Lower lobe of right lung (tissue), 2 donors: Measurements from ENCODE around the gene TNFSF11. TPM values are rescaled to one million over a fixed set of nuclear protein-coding genes. Genes with fewer than 3 reads are reported as not detected.

Experiments
- ATAC-seq, 2 donors: fragments of 200-7000 bp; cut with Tn5 transposase; one replicate each; pipeline ENCODE4 v1.9.1; 2020 to 2022; ENCODE audit warnings: mild to moderate bottlenecking in 2 of 2, moderate library complexity in 2 of 2
- DNase-seq: peaks from one replicate; pipeline ENCODE4 v3.0.0-alpha.2; 2020
- H3K27ac ChIP-seq: fragments of 200-600 bp; one replicate; pipeline ENCODE4 v1.8.0; 2022
- H3K27me3 ChIP-seq: fragments of 200-600 bp; one replicate; pipeline ENCODE4 v1.8.0; 2022; ENCODE audit warnings: low read depth
- H3K36me3 ChIP-seq: fragments of 200-600 bp; one replicate; pipeline ENCODE4 v1.8.0; 2022; ENCODE audit warnings: mild to moderate bottlenecking
- H3K4me1 ChIP-seq: fragments of 200-600 bp; one replicate; pipeline ENCODE4 v1.8.0; 2022
- H3K4me3 ChIP-seq: fragments of 200-600 bp; one replicate; pipeline ENCODE4 v1.8.0; 2022; ENCODE audit warnings: mild to moderate bottlenecking
- H3K9me3 ChIP-seq: fragments of 200-600 bp; one replicate; pipeline ENCODE4 v1.8.0; 2022
- intact Hi-C: fragments of 100-400 bp; cut with DNase I; formaldehyde crosslinking; loops from one replicate; pipeline ENCODE4 v1.11.0; 2022
- long read RNA-seq: library from polyadenylated mRNA; unstranded; transcript quantifications from one replicate; pipeline ENCODE4 v2.0.0, GENCODE V29; 2021
- total RNA-seq: library from RNA; stranded (reverse); fragmentation: NEBNext Ultra II Directional; extraction: Animal tissue kit (Norgen Biotek cat#: 25700); gene quantifications from one replicate; pipeline ENCODE4 v1.2.1, GENCODE V29; 2021
- TF ChIP-seq, protein P1 (sequence below): fragments of 200-600 bp; IDR thresholded peaks from one replicate; pipeline ENCODE4 v1.8.0; 2022; ENCODE audit warnings: antibody characterized with exemption, mild to moderate bottlenecking
- donor health status: DM: no; HTN: yes; CAD: no; lungs with severe emphysema.

The TNFSF11 gene, protein sequence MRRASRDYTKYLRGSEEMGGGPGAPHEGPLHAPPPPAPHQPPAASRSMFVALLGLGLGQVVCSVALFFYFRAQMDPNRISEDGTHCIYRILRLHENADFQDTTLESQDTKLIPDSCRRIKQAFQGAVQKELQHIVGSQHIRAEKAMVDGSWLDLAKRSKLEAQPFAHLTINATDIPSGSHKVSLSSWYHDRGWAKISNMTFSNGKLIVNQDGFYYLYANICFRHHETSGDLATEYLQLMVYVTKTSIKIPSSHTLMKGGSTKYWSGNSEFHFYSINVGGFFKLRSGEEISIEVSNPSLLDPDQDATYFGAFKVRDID
- not detected for total RNA-seq
- long read RNA-seq: 0 reads

DNA sequence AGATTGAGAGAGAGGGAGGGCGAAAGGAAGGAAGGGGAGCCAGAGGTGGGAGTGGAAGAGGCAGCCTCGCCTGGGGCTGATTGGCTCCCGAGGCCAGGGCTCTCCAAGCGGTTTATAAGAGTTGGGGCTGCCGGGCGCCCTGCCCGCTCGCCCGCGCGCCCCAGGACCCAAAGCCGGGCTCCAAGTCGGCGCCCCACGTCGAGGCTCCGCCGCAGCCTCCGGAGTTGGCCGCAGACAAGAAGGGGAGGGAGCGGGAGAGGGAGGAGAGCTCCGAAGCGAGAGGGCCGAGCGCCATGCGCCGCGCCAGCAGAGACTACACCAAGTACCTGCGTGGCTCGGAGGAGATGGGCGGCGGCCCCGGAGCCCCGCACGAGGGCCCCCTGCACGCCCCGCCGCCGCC is at the start of gene TNFSF11:
Gene TNFSF11, plus strand, starts transcription at position 142 of the 400 bp plus-strand sequence. Its CDS starts 152 bp downstream, at position 294.
- intact Hi-C loops: no loop called here
- Histone ChIP-seq H3K4me1 (peaks cover 16% of the 10 kb centered on the region), H3K9me3 (no peaks in the 10 kb centered on the region), H3K27ac (no peak within 1 kb of the TSS), H3K27me3 (peaks cover 53% of the 10 kb centered on the region), H3K36me3 (no peaks in the 10 kb centered on the region), H3K4me3 (peak within 1 kb of the TSS; percentile 47)
- ATAC-seq: peak; percentile 41 to 50
- no peak for DNase-seq
- TF ChIP-seq, protein P1, sequence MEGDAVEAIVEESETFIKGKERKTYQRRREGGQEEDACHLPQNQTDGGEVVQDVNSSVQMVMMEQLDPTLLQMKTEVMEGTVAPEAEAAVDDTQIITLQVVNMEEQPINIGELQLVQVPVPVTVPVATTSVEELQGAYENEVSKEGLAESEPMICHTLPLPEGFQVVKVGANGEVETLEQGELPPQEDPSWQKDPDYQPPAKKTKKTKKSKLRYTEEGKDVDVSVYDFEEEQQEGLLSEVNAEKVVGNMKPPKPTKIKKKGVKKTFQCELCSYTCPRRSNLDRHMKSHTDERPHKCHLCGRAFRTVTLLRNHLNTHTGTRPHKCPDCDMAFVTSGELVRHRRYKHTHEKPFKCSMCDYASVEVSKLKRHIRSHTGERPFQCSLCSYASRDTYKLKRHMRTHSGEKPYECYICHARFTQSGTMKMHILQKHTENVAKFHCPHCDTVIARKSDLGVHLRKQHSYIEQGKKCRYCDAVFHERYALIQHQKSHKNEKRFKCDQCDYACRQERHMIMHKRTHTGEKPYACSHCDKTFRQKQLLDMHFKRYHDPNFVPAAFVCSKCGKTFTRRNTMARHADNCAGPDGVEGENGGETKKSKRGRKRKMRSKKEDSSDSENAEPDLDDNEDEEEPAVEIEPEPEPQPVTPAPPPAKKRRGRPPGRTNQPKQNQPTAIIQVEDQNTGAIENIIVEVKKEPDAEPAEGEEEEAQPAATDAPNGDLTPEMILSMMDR: no peak

DNA sequence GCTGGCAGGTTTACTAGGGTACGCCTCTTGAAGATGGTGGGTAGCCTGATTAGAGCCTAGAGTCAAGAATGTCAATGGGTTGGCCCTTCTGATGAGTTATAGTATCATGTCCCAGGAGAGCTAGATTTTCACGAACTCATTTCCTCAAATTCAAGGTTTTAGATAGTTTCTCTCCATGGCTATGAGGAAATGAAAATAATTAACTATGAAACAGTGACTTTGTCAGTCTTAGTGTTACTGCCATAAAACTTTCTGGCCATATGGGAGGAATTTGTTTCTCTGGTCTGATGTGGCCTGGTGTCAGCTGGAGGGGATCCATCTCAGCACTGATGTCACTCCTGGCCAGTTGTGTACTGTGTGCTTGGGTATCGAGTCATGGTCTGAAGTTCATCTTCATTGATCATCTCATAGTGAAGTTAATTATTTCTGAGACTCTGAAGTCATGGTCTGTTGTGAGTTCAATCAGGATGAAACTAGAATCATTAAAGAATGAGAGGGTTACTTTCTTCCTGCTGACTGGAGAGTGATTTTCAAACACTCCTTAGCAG is 49.4 kb upstream of the TNFSF11 start:
- peak in 1 of 2 donors; percentile 37 for ATAC-seq
- no peak for DNase-seq

DNA sequence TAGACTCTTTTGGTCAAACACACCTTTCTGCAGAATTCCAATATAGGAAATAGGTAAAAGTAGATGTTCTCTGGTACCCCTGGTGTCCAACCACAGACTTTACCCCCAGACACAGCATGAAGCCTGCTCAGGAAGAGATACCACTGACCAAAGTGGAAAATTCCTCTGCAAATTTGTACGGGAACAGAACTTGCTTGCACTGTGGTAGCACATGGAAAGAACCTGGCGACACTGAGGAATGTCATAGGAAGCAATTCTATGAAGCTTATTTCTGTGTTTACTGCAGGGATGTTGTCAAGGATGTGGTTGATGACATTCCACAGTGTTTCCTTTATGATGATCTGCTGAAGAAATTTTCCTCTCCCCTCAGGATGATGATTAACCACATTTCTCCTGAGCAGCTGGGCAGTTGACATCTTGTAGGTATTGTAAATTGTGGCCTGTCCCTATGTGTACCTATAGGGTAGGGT is 48.9 kb upstream of the TNFSF11 start:
- Histone ChIP-seq H3K36me3 (no peaks in the 10 kb centered on the region), H3K4me1 (no peaks in the 10 kb centered on the region), H3K4me3 (no peak overlapping the region), H3K27ac (no peak overlapping the region), H3K27me3 (no peaks in the 10 kb centered on the region), H3K9me3 (no peaks in the 10 kb centered on the region)
- no peak for DNase-seq
- ATAC-seq: peak in 1 of 2 donors; percentile 15
- intact Hi-C loops: no loop called here
- TF ChIP-seq, protein P1: no peak

More for the DNA sequence above, 49.4 kb upstream of the TNFSF11 start:
- no peaks in the 10 kb centered on the region for H3K9me3 ChIP-seq
- no peaks in the 10 kb centered on the region for H3K27me3 ChIP-seq
- no peak overlapping the region for H3K4me3 ChIP-seq
- H3K36me3 ChIP-seq: no peaks in the 10 kb centered on the region
- H3K4me1 ChIP-seq: no peaks in the 10 kb centered on the region
- no peak overlapping the region for H3K27ac ChIP-seq
- intact Hi-C loops: no loop called here
- TF ChIP-seq, protein P1: no peak

DNA sequence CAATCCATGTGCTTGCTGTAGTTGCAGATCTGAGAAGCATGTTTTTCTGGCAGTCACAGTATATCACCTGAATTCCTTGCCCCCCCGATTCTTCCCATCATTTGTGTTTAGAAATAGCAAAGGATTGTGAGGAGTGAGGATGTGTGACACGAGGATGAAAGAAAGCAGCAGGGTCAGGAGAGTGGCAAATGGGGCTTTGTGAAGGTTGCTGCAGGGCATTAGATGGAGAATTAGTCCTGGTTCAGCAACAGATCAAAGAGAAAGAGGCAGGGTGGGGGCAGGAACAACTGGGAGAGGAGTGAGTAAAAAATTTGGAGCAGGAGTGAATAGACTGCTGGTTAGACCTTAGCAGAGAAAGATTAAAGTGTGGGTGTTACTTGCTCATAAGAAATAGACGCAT is 47.7 kb upstream of the TNFSF11 start:
- H3K27me3 ChIP-seq: no peaks in the 10 kb centered on the region
- no peak overlapping the region for H3K27ac ChIP-seq
- H3K4me3 ChIP-seq: no peak overlapping the region
- no peak for ATAC-seq
- no peak for DNase-seq
- no peaks in the 10 kb centered on the region for H3K36me3 ChIP-seq
- no peaks in the 10 kb centered on the region for H3K4me1 ChIP-seq
- no peaks in the 10 kb centered on the region for H3K9me3 ChIP-seq
- intact Hi-C loops: no loop called here
- TF ChIP-seq, protein P1: no peak

DNA sequence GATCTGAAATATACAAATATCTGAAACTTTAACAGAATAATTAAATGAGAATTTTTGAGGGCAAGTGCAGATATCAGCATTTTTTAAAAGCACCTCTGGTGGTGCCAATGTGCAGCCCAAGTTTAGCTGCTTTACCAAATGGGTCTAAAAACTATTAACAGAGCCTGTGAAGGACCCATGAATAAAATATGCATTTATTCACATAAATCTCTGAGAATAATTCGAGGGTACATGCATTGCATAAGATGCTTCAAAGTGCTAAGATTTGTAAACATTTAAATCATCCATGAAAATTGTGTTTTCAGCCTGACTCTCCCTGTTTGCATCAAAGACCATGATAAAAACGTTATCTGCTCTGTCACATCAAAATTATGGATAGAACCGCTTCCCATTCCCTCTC is 47.1 kb upstream of the TNFSF11 start:
- Histone ChIP-seq H3K27ac (no peak overlapping the region), H3K4me3 (no peak overlapping the region), H3K36me3 (no peaks in the 10 kb centered on the region), H3K4me1 (no peaks in the 10 kb centered on the region), H3K27me3 (no peaks in the 10 kb centered on the region), H3K9me3 (no peaks in the 10 kb centered on the region)
- intact Hi-C loops: no loop called here
- DNase-seq (no peak), ATAC-seq (no peak)
- TF ChIP-seq, protein P1: no peak
